ENCODE results near the gene PIGR. TPM values are rescaled to one million over a fixed set of nuclear protein-coding genes. Genes with fewer than 3 reads are reported as not detected.

Gene PIGR
- total and polyA plus RNA-seq, 2 donors from 2014 or later: 187 to 841 TPM

DNA sequence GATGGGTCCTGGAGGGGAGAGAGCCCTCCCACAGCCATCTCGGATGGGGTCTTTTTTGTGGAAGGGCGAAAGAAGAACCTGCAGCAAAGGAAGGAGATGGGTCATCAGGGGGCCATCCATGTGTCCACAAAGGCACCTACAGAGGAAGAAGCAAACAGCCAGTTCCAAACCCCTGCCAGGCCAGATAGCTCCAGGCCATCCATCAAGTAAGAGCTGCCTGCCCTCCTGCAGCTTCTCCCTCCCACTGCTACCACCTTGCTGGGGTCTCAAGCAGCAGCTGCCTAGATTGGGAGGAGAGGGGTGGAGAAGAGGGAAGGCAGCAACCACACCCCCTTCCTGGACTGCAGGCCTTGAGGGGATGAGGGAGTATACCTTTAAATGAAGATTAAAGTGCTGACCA is 19.5 kb upstream of the PIGR start:
- no peak for TF ChIP-seq CTCF (IDR thresholded peaks at IDR 0.05; ENCODE audit: borderline replicate concordance, extremely low read depth, insufficient read depth)
- Histone ChIP-seq H3K27me3 (ENCODE audit: control insufficient read depth, insufficient read depth, low read length) (no peaks in the 10 kb centered on the region), H3K9ac (ENCODE audit: low read length in 3 of 3) (no peak overlapping the region), H3K27ac (ENCODE audit: low read depth in 2 of 2, low read length in 2 of 2) (no peak overlapping the region), H3K9me3 (ENCODE audit: control insufficient read depth in 2 of 3, insufficient read depth in 1 of 3, low read length in 3 of 3) (no peaks in the 10 kb centered on the region), H3K4me3 (ENCODE audit: low read length in 3 of 3) (no peak overlapping the region), H3K36me3 (ENCODE audit: control insufficient read depth in 2 of 3, insufficient read depth in 3 of 3, low read length in 3 of 3) (peaks cover 0 to 2% (median 0%) of the 10 kb centered on the region in 3 donors), H3K4me1 (ENCODE audit: control insufficient read depth in 2 of 3, insufficient read depth in 2 of 3, low read depth in 1 of 3, low read length in 3 of 3) (peaks cover 0 to 12% (median 11%) of the 10 kb centered on the region in 3 donors)
- DNase-seq (no peak), FAIRE-seq (no peak)
- intact Hi-C loops (cut with DNase I): no loop called here

DNA sequence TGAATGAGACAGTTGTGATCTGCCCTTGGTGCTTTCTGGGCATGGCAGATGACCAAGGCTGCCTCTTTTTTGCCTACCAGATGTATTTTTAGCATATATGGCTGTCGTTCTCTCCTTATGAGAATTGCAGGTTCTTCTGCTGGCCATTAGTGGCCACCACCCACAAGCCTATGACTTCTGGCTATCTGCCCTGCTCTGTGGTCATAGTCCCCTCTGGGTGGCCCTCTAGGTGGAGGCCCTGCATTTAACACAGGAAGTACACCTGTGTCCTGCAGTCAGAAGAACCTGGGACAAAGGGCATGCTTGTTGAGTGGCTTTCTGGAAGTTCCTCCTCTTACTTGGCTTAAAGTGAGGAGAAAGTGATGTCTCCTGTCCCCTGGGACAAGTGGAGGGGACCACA is 17.5 kb upstream of the PIGR start:
- Histone ChIP-seq H3K27ac (ENCODE audit: low read depth in 2 of 2, low read length in 2 of 2) (no peak overlapping the region), H3K27me3 (ENCODE audit: control insufficient read depth, insufficient read depth, low read length) (no peaks in the 10 kb centered on the region), H3K4me3 (ENCODE audit: low read length in 3 of 3) (no peak overlapping the region), H3K36me3 (ENCODE audit: control insufficient read depth in 2 of 3, insufficient read depth in 3 of 3, low read length in 3 of 3) (peaks cover 0 to 2% (median 0%) of the 10 kb centered on the region in 3 donors), H3K9me3 (ENCODE audit: control insufficient read depth in 2 of 3, insufficient read depth in 1 of 3, low read length in 3 of 3) (no peaks in the 10 kb centered on the region), H3K9ac (ENCODE audit: low read length in 3 of 3) (no peak overlapping the region), H3K4me1 (ENCODE audit: control insufficient read depth in 2 of 3, insufficient read depth in 2 of 3, low read depth in 1 of 3, low read length in 3 of 3) (peaks cover 0 to 11% (median 9%) of the 10 kb centered on the region in 3 donors)
- DNase-seq: no peak
- no peak for TF ChIP-seq CTCF (IDR thresholded peaks at IDR 0.05; ENCODE audit: borderline replicate concordance, extremely low read depth, insufficient read depth)
- intact Hi-C loops (cut with DNase I): no loop called here
- no peak for FAIRE-seq

DNA sequence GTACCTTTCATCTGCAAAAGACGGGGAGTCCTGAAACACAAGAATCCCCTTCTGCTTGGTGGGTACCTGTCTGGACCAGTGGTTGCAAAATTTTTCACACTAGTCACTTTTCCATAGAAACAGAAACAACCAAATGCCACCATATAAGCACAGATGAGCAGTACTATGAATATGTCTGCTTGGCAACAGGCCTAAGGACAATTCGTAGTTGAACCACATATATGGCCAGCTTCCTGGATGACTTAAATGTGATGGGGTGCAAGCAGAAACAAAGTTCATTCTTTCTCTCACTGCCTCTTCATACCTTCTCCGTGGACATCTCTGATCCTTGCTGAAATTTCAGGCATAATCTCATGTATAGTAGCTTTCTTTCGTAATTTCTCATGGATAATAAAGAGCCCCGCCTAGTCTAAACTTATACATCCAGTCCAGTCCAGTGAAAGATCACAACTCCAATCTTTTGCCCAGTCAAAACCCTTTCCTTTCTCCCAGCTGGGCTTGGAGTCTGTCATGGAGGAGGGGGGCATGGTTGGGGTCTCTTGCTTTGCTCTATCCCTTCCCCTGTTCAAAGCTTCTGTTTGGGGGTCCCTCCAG is 16.9 kb upstream of the PIGR start:
- Histone ChIP-seq H3K4me3 (ENCODE audit: low read length in 3 of 3) (no peak overlapping the region), H3K4me1 (ENCODE audit: control insufficient read depth in 2 of 3, insufficient read depth in 2 of 3, low read depth in 1 of 3, low read length in 3 of 3) (peaks cover 0 to 9% (median 8%) of the 10 kb centered on the region in 3 donors), H3K36me3 (ENCODE audit: control insufficient read depth in 2 of 3, insufficient read depth in 3 of 3, low read length in 3 of 3) (peaks cover 0 to 2% (median 0%) of the 10 kb centered on the region in 3 donors), H3K9me3 (ENCODE audit: control insufficient read depth in 2 of 3, insufficient read depth in 1 of 3, low read length in 3 of 3) (no peaks in the 10 kb centered on the region), H3K9ac (ENCODE audit: low read length in 3 of 3) (no peak overlapping the region), H3K27ac (ENCODE audit: low read depth in 2 of 2, low read length in 2 of 2) (no peak overlapping the region), H3K27me3 (ENCODE audit: control insufficient read depth, insufficient read depth, low read length) (no peaks in the 10 kb centered on the region)
- intact Hi-C loops (cut with DNase I): no loop called here
- FAIRE-seq: no peak
- DNase-seq: no peak
- TF ChIP-seq CTCF (IDR thresholded peaks at IDR 0.05; ENCODE audit: borderline replicate concordance, extremely low read depth, insufficient read depth): no peak

GRCh38 chr1:206962272-206962671 is 16.0 kb upstream of the PIGR start:
- no peak for TF ChIP-seq CTCF (IDR thresholded peaks at IDR 0.05; ENCODE audit: borderline replicate concordance, extremely low read depth, insufficient read depth)
- DNase-seq: no peak
- intact Hi-C loops (cut with DNase I): no loop called here
- H3K27me3 ChIP-seq (ENCODE audit: control insufficient read depth, insufficient read depth, low read length): no peaks in the 10 kb centered on the region
- H3K27ac ChIP-seq (ENCODE audit: low read depth in 2 of 2, low read length in 2 of 2): no peak overlapping the region
- no peak overlapping the region for H3K9ac ChIP-seq (ENCODE audit: low read length in 3 of 3)
- H3K36me3 ChIP-seq (ENCODE audit: control insufficient read depth in 2 of 3, insufficient read depth in 3 of 3, low read length in 3 of 3): peaks cover 0 to 2% (median 0%) of the 10 kb centered on the region in 3 donors
- H3K4me1 ChIP-seq (ENCODE audit: control insufficient read depth in 2 of 3, insufficient read depth in 2 of 3, low read depth in 1 of 3, low read length in 3 of 3): peaks cover 0 to 9% (median 6%) of the 10 kb centered on the region in 3 donors
- H3K9me3 ChIP-seq (ENCODE audit: control insufficient read depth in 2 of 3, insufficient read depth in 1 of 3, low read length in 3 of 3): no peaks in the 10 kb centered on the region
- FAIRE-seq: no peak
- no peak overlapping the region for H3K4me3 ChIP-seq (ENCODE audit: low read length in 3 of 3)
